K562 (cell line): ENCODE data around the gene RCOR2. TPM values are rescaled to one million over a fixed set of nuclear protein-coding genes. Genes with fewer than 3 reads are reported as not detected.

ENCODE experiments used
- ATAC-seq: fragments of 200-7000 bp; cut with Tn5 transposase; 3 replicates; pipeline ENCODE4 v1.9.1; 2020; ENCODE audit warnings: moderate library complexity
- BruUV-seq: library from RNA; stranded (reverse); fragments of 400-500 nt; replicated peaks from 2 replicates; lab custom pipeline; 2021; lab: Mats Ljungman, UMichigan
- CTCF ChIA-PET: fragments of 300-600 bp; formaldehyde crosslinking; extraction: SDS; loops from one replicate; lab custom pipeline; 2021; ENCODE audit warnings: low intra/inter-chr PET ratio; lab: Yijun Ruan, JAX
- POLR2A ChIA-PET: fragments of 300-600, 350-650 bp; sonication (Branson Sonifier 250); formaldehyde crosslinking; extraction: SDS; loops from one replicate; lab custom pipeline; 2021; ENCODE audit warnings: antibody characterized with exemption, inconsistent platforms; lab: Yijun Ruan, JAX
- DNase-seq, 4 experiments: peaks; one replicate each; pipeline versions ENCODE4 v3.0.0 to v3.0.0-alpha.2; 2011 to 2018; ENCODE audit warnings: low spot score in 3 of 4, mixed read lengths in 3 of 4; ENCODE audit errors: extremely low read depth in 1 of 4
- FAIRE-seq: peaks from 2 replicates; lab custom pipeline; 2011; peaks lifted over from hg19 to GRCh38; lab: Jason Lieb, UNC
- H2AFZ ChIP-seq: 2 replicates; pipeline ENCODE4 v1.6.0; 2011; ENCODE audit warnings: low read depth, low read length, control low read depth, inconsistent platforms
- H3K27ac ChIP-seq: fragments of 200-600 bp; 3 replicates; pipeline ENCODE4 v1.8.0; 2011; ENCODE audit warnings: low read depth, mild to moderate bottlenecking, control low read depth, inconsistent platforms, low read length, moderate library complexity, mixed read lengths; ENCODE audit errors: extremely low read depth
- H3K27me3 ChIP-seq, 2 experiments: fragments of 300-600 bp in 1 of 2; 2 replicates in 1 of 2; 3 replicates in 1 of 2; pipeline versions ENCODE4 v1.6.0 to v1.8.0; 2011; ENCODE audit warnings: inconsistent platforms in 2 of 2, low read length in 2 of 2, mild to moderate bottlenecking in 1 of 2, mixed read lengths in 1 of 2, moderate library complexity in 1 of 2; ENCODE audit not compliant: control insufficient read depth in 2 of 2, insufficient read depth in 2 of 2
- H3K36me3 ChIP-seq: fragments of 300-600 bp; 3 replicates; pipeline ENCODE4 v1.8.0; 2011; ENCODE audit warnings: mild to moderate bottlenecking, low read length, inconsistent platforms; ENCODE audit not compliant: control insufficient read depth, insufficient read depth
- H3K4me1 ChIP-seq, 2 experiments: fragments of 200-600 bp in 1 of 2; replicated peaks in 1 of 2; 2 replicates in 1 of 2; 3 replicates in 1 of 2; pipeline versions ENCODE4 v1.5.1 to v1.8.0; 2011; ENCODE audit warnings: inconsistent platforms in 2 of 2, low read length in 2 of 2, mild to moderate bottlenecking in 1 of 2, mixed read lengths in 1 of 2, moderate library complexity in 1 of 2; ENCODE audit not compliant: control insufficient read depth in 2 of 2, insufficient read depth in 2 of 2
- H3K4me2 ChIP-seq: 2 replicates; pipeline ENCODE4 v1.6.1; 2011; ENCODE audit warnings: low read length, control low read depth, inconsistent platforms, mixed read lengths; ENCODE audit not compliant: insufficient read depth
- H3K4me3 ChIP-seq: fragments of 200-600 bp; sonication (generic), shearing (Covaris generic); 2 replicates; pipeline ENCODE4 v1.5.1; 2016; ENCODE audit warnings: control low read depth, inconsistent platforms
- H3K79me2 ChIP-seq: fragments of 200-600 bp; 3 replicates; pipeline ENCODE4 v1.8.0; 2011; ENCODE audit warnings: low read length, inconsistent platforms; ENCODE audit not compliant: control insufficient read depth, insufficient read depth
- H3K9ac ChIP-seq, 2 experiments: 2 replicates each; pipeline versions ENCODE4 v1.6.0 to v1.6.1; 2011; ENCODE audit warnings: low read depth in 2 of 2, low read length in 2 of 2, control low read depth in 1 of 2, inconsistent platforms in 1 of 2, mild to moderate bottlenecking in 1 of 2, mixed read lengths in 1 of 2; ENCODE audit not compliant: insufficient read depth in 1 of 2
- H3K9me1 ChIP-seq: one replicate; pipeline ENCODE4 v1.6.0; 2011; ENCODE audit warnings: inconsistent platforms, mild to moderate bottlenecking, low read length, moderate library complexity; ENCODE audit not compliant: control insufficient read depth, insufficient read depth
- H3K9me3 ChIP-seq: replicated peaks from 2 replicates; pipeline ENCODE4 v1.5.1; 2011; ENCODE audit warnings: low read depth, low read length, inconsistent platforms; ENCODE audit not compliant: control insufficient read depth, insufficient read depth
- H4K20me1 ChIP-seq: replicated peaks from 2 replicates; pipeline ENCODE4 v1.6.1; 2011; ENCODE audit warnings: low read length, inconsistent platforms, mixed read lengths; ENCODE audit not compliant: control insufficient read depth, insufficient read depth
- ASH1L ChIP-seq: fragments of 450-650 bp; IDR thresholded peaks from 2 replicates; pipeline ENCODE4 v1.6.1; 2018; ENCODE audit warnings: borderline replicate concordance, mild to moderate bottlenecking, low read depth; ENCODE audit not compliant: partially characterized antibody
- CBFA2T2 ChIP-seq: fragments of 450-650 bp; conservative IDR thresholded peaks from 2 replicates; pipeline ENCODE4 v1.6.1; 2017; ENCODE audit warnings: mild to moderate bottlenecking
- CHD2 ChIP-seq: IDR thresholded peaks from 2 replicates; pipeline ENCODE4 v1.6.1; 2011; ENCODE audit warnings: low read depth, low read length
- ELF2 ChIP-seq: fragments of 250-450 bp; sonication (Bioruptor Pico); IDR thresholded peaks from 2 replicates; pipeline ENCODE4 v1.5.0; 2021; ENCODE audit warnings: mild to moderate bottlenecking
- EP400 ChIP-seq: fragments of 450-650 bp; IDR thresholded peaks from 2 replicates; pipeline ENCODE4 v1.6.1; 2017; ENCODE audit warnings: antibody characterized with exemption, mild to moderate bottlenecking, moderate library complexity
- KLF13 ChIP-seq: fragments of 450-650 bp; IDR thresholded peaks from 2 replicates; pipeline ENCODE4 v1.6.1; 2016; ENCODE audit warnings: missing genetic modification characterization, low read depth, mild to moderate bottlenecking, missing compliant biosample characterization, moderate library complexity, borderline replicate concordance
- L3MBTL2 ChIP-seq: fragments of 450-650 bp; IDR thresholded peaks from 2 replicates; pipeline ENCODE4 v1.6.1; 2016; ENCODE audit warnings: mild to moderate bottlenecking, moderate library complexity
- PHF21A ChIP-seq: fragments of 450-650 bp; IDR thresholded peaks from 2 replicates; pipeline ENCODE4 v1.6.1; 2017; ENCODE audit warnings: low read depth, borderline replicate concordance
- RUNX1 ChIP-seq: sonication (generic); IDR thresholded peaks from 2 replicates; pipeline ENCODE4 v1.6.1; 2016; ENCODE audit warnings: antibody characterized with exemption, low read depth
- SAFB ChIP-seq: fragments of 200-400 bp; formaldehyde crosslinking; IDR thresholded peaks from 2 replicates; pipeline ENCODE4 v1.6.1; 2017; ENCODE audit warnings: low read depth, low read length, borderline replicate concordance
- TAF7 ChIP-seq: fragments of 450-650 bp; IDR thresholded peaks from 2 replicates; pipeline ENCODE4 v1.6.1; 2016; ENCODE audit warnings: missing genetic modification characterization, missing compliant biosample characterization
- TBP ChIP-seq: optimal IDR thresholded peaks from 2 replicates; pipeline ENCODE3; 2011; ENCODE audit warnings: low read depth, low read length, improper control_type of control experiment
- TGIF2 ChIP-seq: sonication (generic); formaldehyde crosslinking; IDR thresholded peaks from 2 replicates; pipeline ENCODE4 v1.8.1; 2022; ENCODE audit warnings: mild to moderate bottlenecking, missing genetic modification reagents, moderate library complexity
- YBX1 ChIP-seq: fragments of 450-650 bp; IDR thresholded peaks from 2 replicates; pipeline ENCODE4 v1.7.1; 2016; ENCODE audit warnings: mild to moderate bottlenecking
- ZC3H4 ChIP-seq: sonication (generic); formaldehyde crosslinking; IDR thresholded peaks from 2 replicates; pipeline ENCODE4 v1.9.0; 2021; ENCODE audit warnings: missing genetic modification reagents, borderline replicate concordance
- ZNF436 ChIP-seq: fragments of 250-450, 450-650 bp; sonication (Bioruptor Pico); formaldehyde crosslinking; IDR thresholded peaks from 2 replicates; pipeline ENCODE4 v1.7.0; 2020; ENCODE audit warnings: mild to moderate bottlenecking
- ZNF717 ChIP-seq: fragments of 250-450 bp; sonication (Bioruptor Pico); IDR thresholded peaks from 2 replicates; pipeline ENCODE4 v1.5.0; 2021
- ZNF785 ChIP-seq: fragments of 250-450 bp; sonication (Bioruptor Pico); IDR thresholded peaks from 2 replicates; pipeline ENCODE4 v1.4.0; 2020; ENCODE audit warnings: mild to moderate bottlenecking
- WGBS: fragments of 100-300 bp; shearing (Covaris generic); methylation state at CpG from one replicate; pipeline ENCODE4 v1.1.6; 2016; ENCODE audit warnings: low coverage, mixed read lengths; ENCODE audit not compliant: insufficient coverage; ENCODE audit errors: missing lambda C conversion rate; 5-methylcytosine and 5-hydroxymethylcytosine counted together
- in situ Hi-C: fragments of 300-500 bp; cut with MboI; formaldehyde crosslinking; loops from 4 replicates; pipeline ENCODE4 v1.15.0; 2018; ENCODE audit warnings: inconsistent platforms, mixed read lengths
- intact Hi-C: fragments of 100-400 bp; cut with micrococcal nuclease; formaldehyde crosslinking; loops from 2 replicates; pipeline ENCODE4 v1.14.2; 2022
- polyA plus RNA-seq, 8 experiments: library from polyadenylated mRNA; depleted of rRNA in 4 of 8; stranded (reverse) in 5 of 8; unstranded in 3 of 8; fragments of >200 nt; fragmentation: Nextera tagmentation in 2 of 8; fragmentation: Illumina TruSeq in 1 of 8; extraction: Ambion mirVana in 2 of 8; extraction: Trizol in 1 of 8; gene quantifications; 2 replicates each; pipeline versions ENCODE4 v1.2.1 to v1.2.3, GENCODE V29; 2011 to 2014; ENCODE audit warnings: inconsistent platforms in 1 of 8, missing spikeins in 1 of 8
- total RNA-seq, 7 experiments: library from RNA; depleted of rRNA in 6 of 7; stranded (reverse); fragments of >200 nt in 6 of 7; fragmentation: Illumina TruSeq in 2 of 7; extraction: Trizol in 2 of 7; gene quantifications; 2 replicates each; pipeline versions ENCODE4 v1.2.1 to v1.2.3, GENCODE V29; 2011 to 2021; ENCODE audit warnings: low replicate concordance in 1 of 7
- TF ChIP-seq, protein P1 (sequence below), 2 experiments: IDR thresholded peaks; 2 replicates each; pipeline ENCODE4 v1.6.1; 2011; ENCODE audit warnings: borderline replicate concordance in 1 of 2, control low read depth in 1 of 2, low read depth in 1 of 2, low read length in 1 of 2, mild to moderate bottlenecking in 1 of 2, mixed read lengths in 1 of 2, moderate library complexity in 1 of 2; ENCODE audit not compliant: insufficient read depth in 1 of 2, insufficient read length in 1 of 2, poor library complexity in 1 of 2, severe bottlenecking in 1 of 2; ENCODE audit errors: extremely low read depth in 1 of 2
- TF ChIP-seq, protein P2 (sequence below): sonication (generic); formaldehyde crosslinking; IDR thresholded peaks from 2 replicates; pipeline ENCODE4 v1.8.0; 2022; ENCODE audit warnings: missing genetic modification reagents, mild to moderate bottlenecking, moderate library complexity, borderline replicate concordance
- TF ChIP-seq, protein P3 (sequence below): fragments of 450-650 bp; IDR thresholded peaks from one replicate; pipeline ENCODE4 v1.6.1; 2018; ENCODE audit warnings: mild to moderate bottlenecking, moderate library complexity; ENCODE audit not compliant: partially characterized antibody

RCOR2 gene
- total and polyA plus RNA-seq, 9 of the 15 experiments (the other 6 are each of a cell fraction or from before 2014, with no cell fraction given): 0.04 to 6.5 (median 2.5) TPM; not detected in 1

DNA sequence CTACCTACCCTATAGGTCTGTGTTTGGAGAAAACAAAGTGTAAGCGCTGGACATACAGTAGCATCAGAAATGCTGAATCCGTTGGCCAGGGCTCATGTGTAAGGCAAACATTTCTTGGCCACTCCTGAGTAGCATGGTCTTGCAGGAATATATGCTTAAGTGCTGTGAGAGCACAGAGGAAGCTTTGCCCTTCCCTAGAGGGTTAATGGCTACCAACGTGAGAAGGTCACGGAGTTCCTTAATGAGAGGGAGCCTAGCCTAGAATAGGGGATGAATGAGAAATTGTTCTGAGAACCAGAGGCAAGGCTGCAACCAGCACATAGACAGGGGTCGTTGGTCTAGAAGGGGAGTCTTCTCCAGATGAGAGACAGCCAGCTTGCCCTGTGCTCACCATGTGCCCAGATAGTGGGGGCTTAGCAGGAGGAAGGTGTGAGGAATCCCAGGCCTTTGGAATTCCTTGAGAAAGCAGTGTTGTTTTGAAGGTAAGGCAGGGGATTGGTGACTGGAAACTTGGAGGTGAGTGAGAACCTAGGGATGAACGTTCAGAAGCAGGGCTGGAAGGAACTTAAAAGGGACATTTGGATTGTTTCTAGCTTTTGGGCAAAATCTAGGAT is 29.5 kb downstream of the RCOR2 start:
- Histone ChIP-seq H3K4me2 (peak overlapping the region; percentile 96), H3K9me3 (no peaks in the 10 kb centered on the region), H3K4me1 (peaks cover 30 to 33% of the 10 kb centered on the region in 2 experiments), H3K27me3 (no peaks in the 10 kb centered on the region), H4K20me1 (peaks cover 21% of the 10 kb centered on the region; the same call in 1 of the 2 replicates), H2AFZ (no peak overlapping the region), H3K4me3 (peak overlapping the region; percentile 62; the same call in 1 of the 2 replicates), H3K36me3 (peaks cover 27% of the 10 kb centered on the region; the same call in 2 of the 3 replicates), H3K79me2 (peaks cover 85% of the 10 kb centered on the region), H3K27ac (peak overlapping the region; percentile 88), H3K9me1 (peaks cover 13% of the 10 kb centered on the region), H3K9ac (peak overlapping the region; percentile 7 to 84; a peak in 2 of 4 replicates)
- ATAC-seq: peak; percentile 9
- DNase-seq: no peak
- WGBS: 18% methylated on average over 6 of the region's 6 CpGs
- ChIA-PET POLR2A (interaction anchor here (0.5 to 2.5 kb wide), 7 partner anchors 9 to 44 kb away, joined by 3 to 10 read pairs (median 5); no protein-coding TSS in a partner anchor), CTCF (no interaction called here)
- FAIRE-seq: no peak
- no TSS peak for BruUV-seq
- intact Hi-C loops (no loop called here), in situ Hi-C loops (no loop called here)
- TF ChIP-seq TAF7 (tag): no peak
- no peak for TF ChIP-seq ELF2 (CRISPR knock-in tag)
- TF ChIP-seq TGIF2 (CRISPR knock-in tag): no peak
- no peak for TF ChIP-seq KLF13 (tag)
- no peak for TF ChIP-seq CHD2
- no peak for TF ChIP-seq ASH1L
- no peak for TF ChIP-seq TBP
- TF ChIP-seq, protein P1, sequence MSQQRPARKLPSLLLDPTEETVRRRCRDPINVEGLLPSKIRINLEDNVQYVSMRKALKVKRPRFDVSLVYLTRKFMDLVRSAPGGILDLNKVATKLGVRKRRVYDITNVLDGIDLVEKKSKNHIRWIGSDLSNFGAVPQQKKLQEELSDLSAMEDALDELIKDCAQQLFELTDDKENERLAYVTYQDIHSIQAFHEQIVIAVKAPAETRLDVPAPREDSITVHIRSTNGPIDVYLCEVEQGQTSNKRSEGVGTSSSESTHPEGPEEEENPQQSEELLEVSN (IDR thresholded peaks at IDR 0.05; ENCODE audit: borderline replicate concordance in 1 of 2, extremely low read depth in 1 of 2, insufficient read depth in 1 of 2, insufficient read length in 1 of 2, low read depth in 1 of 2, low read length in 1 of 2, poor library complexity in 1 of 2, severe bottlenecking in 1 of 2): no peak
- peak; percentile 65 for TF ChIP-seq L3MBTL2
- no peak for TF ChIP-seq PHF21A
- no peak for TF ChIP-seq RUNX1
- no peak for TF ChIP-seq CBFA2T2
- no peak for TF ChIP-seq ZC3H4
- TF ChIP-seq ZNF436: no peak
- TF ChIP-seq YBX1: no peak
- no peak for TF ChIP-seq EP400
- no peak for TF ChIP-seq SAFB
- no peak for TF ChIP-seq ZNF785 (CRISPR knock-in tag)
- TF ChIP-seq, protein P2, sequence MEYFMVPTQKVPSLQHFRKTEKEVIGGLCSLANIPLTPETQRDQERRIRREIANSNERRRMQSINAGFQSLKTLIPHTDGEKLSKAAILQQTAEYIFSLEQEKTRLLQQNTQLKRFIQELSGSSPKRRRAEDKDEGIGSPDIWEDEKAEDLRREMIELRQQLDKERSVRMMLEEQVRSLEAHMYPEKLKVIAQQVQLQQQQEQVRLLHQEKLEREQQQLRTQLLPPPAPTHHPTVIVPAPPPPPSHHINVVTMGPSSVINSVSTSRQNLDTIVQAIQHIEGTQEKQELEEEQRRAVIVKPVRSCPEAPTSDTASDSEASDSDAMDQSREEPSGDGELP: no peak
- no peak for TF ChIP-seq ZNF717 (CRISPR knock-in tag)
- TF ChIP-seq, protein P3, sequence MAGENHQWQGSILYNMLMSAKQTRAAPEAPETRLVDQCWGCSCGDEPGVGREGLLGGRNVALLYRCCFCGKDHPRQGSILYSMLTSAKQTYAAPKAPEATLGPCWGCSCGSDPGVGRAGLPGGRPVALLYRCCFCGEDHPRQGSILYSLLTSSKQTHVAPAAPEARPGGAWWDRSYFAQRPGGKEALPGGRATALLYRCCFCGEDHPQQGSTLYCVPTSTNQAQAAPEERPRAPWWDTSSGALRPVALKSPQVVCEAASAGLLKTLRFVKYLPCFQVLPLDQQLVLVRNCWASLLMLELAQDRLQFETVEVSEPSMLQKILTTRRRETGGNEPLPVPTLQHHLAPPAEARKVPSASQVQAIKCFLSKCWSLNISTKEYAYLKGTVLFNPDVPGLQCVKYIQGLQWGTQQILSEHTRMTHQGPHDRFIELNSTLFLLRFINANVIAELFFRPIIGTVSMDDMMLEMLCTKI: no peak
